Neural cell (in vitro differentiated cells): Measurements from ENCODE around the gene ZNF562. TPM values are rescaled to one million over a fixed set of nuclear protein-coding genes. Genes with fewer than 3 reads are reported as not detected.

Experiments used
- H2AFZ ChIP-seq: fragments of 200-600, 300-800 bp; sonication (generic), shearing (Covaris generic); 2 replicates; pipeline ENCODE4 v1.6.0; 2014; ENCODE audit warnings: low read depth, mild to moderate bottlenecking, antibody characterized with exemption, low read length, moderate library complexity
- H3F3A ChIP-seq: fragments of 200-600 bp; shearing (Covaris generic); 2 replicates; pipeline ENCODE4 v1.6.1; 2016; ENCODE audit warnings: mild to moderate bottlenecking, moderate library complexity, mixed read lengths, antibody characterized with exemption, low read length; ENCODE audit not compliant: insufficient read depth, poor library complexity, severe bottlenecking
- H3K27ac ChIP-seq: fragments of 200-600, 300-800 bp; sonication (generic), shearing (Covaris generic); 2 replicates; pipeline ENCODE4 v1.5.1; 2014; ENCODE audit warnings: mild to moderate bottlenecking, low read length, moderate library complexity
- H3K27me3 ChIP-seq: fragments of 300-800, 200-600 bp; sonication (generic), shearing (Covaris generic); 2 replicates; pipeline ENCODE4 v1.6.0; 2014; ENCODE audit warnings: mild to moderate bottlenecking, low read depth, low read length, moderate library complexity; ENCODE audit not compliant: insufficient read depth
- H3K36me3 ChIP-seq: fragments of 300-800, 200-600 bp; sonication (generic), shearing (Covaris generic); 2 replicates; pipeline ENCODE4 v1.5.1; 2014; ENCODE audit warnings: mild to moderate bottlenecking, antibody characterized with exemption, low read length, moderate library complexity; ENCODE audit not compliant: insufficient read depth
- H3K4me2 ChIP-seq: fragments of 300-800, 200-600 bp; sonication (generic), shearing (Covaris generic); 2 replicates; pipeline ENCODE4 v1.6.0; 2014; ENCODE audit warnings: mild to moderate bottlenecking, low read length
- H3K4me3 ChIP-seq: fragments of 300-800, 200-600 bp; sonication (generic), shearing (Covaris generic); 2 replicates; pipeline ENCODE4 v1.5.1; 2014; ENCODE audit warnings: mild to moderate bottlenecking, low read length, moderate library complexity
- H3K79me2 ChIP-seq: fragments of 200-600 bp; shearing (Covaris generic); replicated peaks from 2 replicates; pipeline ENCODE4 v1.6.0; 2014; ENCODE audit warnings: mild to moderate bottlenecking, low read length, moderate library complexity; ENCODE audit not compliant: insufficient read depth
- H3K9ac ChIP-seq: fragments of 300-800, 200-600 bp; sonication (generic), shearing (Covaris generic); 2 replicates; pipeline ENCODE4 v1.6.1; 2016; ENCODE audit warnings: mild to moderate bottlenecking, low read length, mixed read lengths
- H3K9me2 ChIP-seq: fragments of 200-600 bp; shearing (Covaris generic); 2 replicates; pipeline ENCODE4 v1.6.1; 2016; ENCODE audit warnings: mild to moderate bottlenecking, low read length, mixed read lengths; ENCODE audit not compliant: insufficient read depth
- H3K9me3 ChIP-seq: fragments of 200-600, 300-800 bp; sonication (generic), shearing (Covaris generic); 2 replicates; pipeline ENCODE4 v1.6.1; 2016; ENCODE audit warnings: mild to moderate bottlenecking, mixed run types, low read length, moderate library complexity, mixed read lengths
- H4K20me1 ChIP-seq: fragments of 200-600 bp; shearing (Covaris generic); 2 replicates; pipeline ENCODE4 v1.6.1; 2016; ENCODE audit warnings: mild to moderate bottlenecking, mixed run types; ENCODE audit not compliant: insufficient read depth
- CTCF ChIP-seq: fragments of 450-650 bp; IDR thresholded peaks from 2 replicates; pipeline ENCODE4 v1.5.1; 2014; ENCODE audit warnings: antibody characterized with exemption, mild to moderate bottlenecking, moderate library complexity; ENCODE audit not compliant: poor library complexity, severe bottlenecking
- EP300 ChIP-seq: fragments of 450-650 bp; conservative IDR thresholded peaks from 2 replicates; pipeline ENCODE4 v1.6.1; 2014; ENCODE audit warnings: antibody characterized with exemption, mild to moderate bottlenecking, moderate library complexity; ENCODE audit not compliant: poor library complexity, severe bottlenecking
- EZH2 ChIP-seq: fragments of 200-600, 300-800 bp; shearing (Covaris generic), sonication (generic); IDR thresholded peaks from 2 replicates; pipeline ENCODE4 v1.6.1; 2014; ENCODE audit warnings: antibody characterized with exemption, low read length, borderline replicate concordance, mild to moderate bottlenecking; ENCODE audit not compliant: insufficient read depth, poor library complexity, severe bottlenecking
- MXI1 ChIP-seq: fragments of 450-650 bp; conservative IDR thresholded peaks from 2 replicates; pipeline ENCODE4 v1.6.1; 2014; ENCODE audit warnings: antibody characterized with exemption, mild to moderate bottlenecking; ENCODE audit not compliant: poor library complexity, severe bottlenecking
- POLR2AphosphoS5 ChIP-seq: IDR thresholded peaks from 2 replicates; pipeline ENCODE4 v1.6.1; 2012
- RAD21 ChIP-seq: fragments of 450-650 bp; conservative IDR thresholded peaks from 2 replicates; pipeline ENCODE4 v1.6.1; 2014; ENCODE audit warnings: antibody characterized with exemption, mild to moderate bottlenecking, moderate library complexity
- REST ChIP-seq: IDR thresholded peaks from 2 replicates; pipeline ENCODE4 v1.6.1; 2012; ENCODE audit warnings: borderline replicate concordance
- SMC3 ChIP-seq: fragments of 450-650 bp; conservative IDR thresholded peaks from 2 replicates; pipeline ENCODE4 v1.6.1; 2014; ENCODE audit warnings: antibody characterized with exemption, mild to moderate bottlenecking, moderate library complexity; ENCODE audit not compliant: poor library complexity
- TAF1 ChIP-seq: IDR thresholded peaks from 2 replicates; pipeline ENCODE4 v1.6.1; 2012; ENCODE audit warnings: low read depth
- polyA plus RNA-seq: library from polyadenylated mRNA; depleted of rRNA; stranded (reverse); fragments of >200 nt; gene quantifications from 2 replicates; pipeline ENCODE4 v1.2.3, GENCODE V29; 2014

ZNF562 gene
- polyA plus RNA-seq, 1 donor from 2014 or later: 0.01 TPM

DNA sequence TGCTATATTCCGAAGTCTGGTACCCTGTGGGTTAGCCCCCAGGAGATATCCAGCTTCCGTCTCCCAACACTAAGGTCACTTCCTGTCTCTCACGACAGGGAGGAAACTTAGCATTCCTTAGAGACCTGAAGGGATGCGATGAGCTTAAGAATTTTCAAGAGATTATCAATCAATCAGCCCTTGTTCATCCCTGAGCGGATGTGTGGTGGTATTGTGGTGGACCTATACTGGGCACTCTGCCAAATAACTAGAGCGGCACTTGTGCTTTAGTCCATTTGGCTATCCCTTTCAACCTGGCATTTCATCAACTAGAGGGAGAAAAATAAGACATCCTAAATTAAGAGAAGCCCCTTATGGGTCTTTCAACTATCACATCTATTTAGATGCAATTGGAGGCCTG lies 30.9 kb upstream of the ZNF562 start:
- Histone ChIP-seq H3K9me3 (no peaks in the 10 kb centered on the region), H2AFZ (no peak overlapping the region), H3K9me2 (no peaks in the 10 kb centered on the region), H3F3A (no peaks in the 10 kb centered on the region), H3K79me2 (no peaks in the 10 kb centered on the region), H3K27me3 (no peaks in the 10 kb centered on the region), H4K20me1 (no peaks in the 10 kb centered on the region), H3K27ac (no peak overlapping the region), H3K9ac (no peak overlapping the region), H3K4me2 (no peak overlapping the region), H3K4me3 (no peak overlapping the region), H3K36me3 (no peaks in the 10 kb centered on the region)
- TF ChIP-seq REST (no peak), POLR2AphosphoS5 (no peak), TAF1 (no peak), RAD21 (no peak), SMC3 (no peak), EP300 (no peak), MXI1 (no peak), EZH2 (no peak), CTCF (no peak)

GRCh38 chr19:9702186-9702585 lies 27.3 kb upstream of the ZNF562 start:
- no peaks in the 10 kb centered on the region for H3K9me2 ChIP-seq
- H3K9ac ChIP-seq: no peak overlapping the region
- H3K36me3 ChIP-seq: no peaks in the 10 kb centered on the region
- no peaks in the 10 kb centered on the region for H3K27me3 ChIP-seq
- H3K27ac ChIP-seq: no peak overlapping the region
- TF ChIP-seq EZH2 (no peak), MXI1 (no peak), CTCF (no peak), EP300 (no peak), POLR2AphosphoS5 (no peak), SMC3 (no peak), RAD21 (no peak), TAF1 (no peak), REST (no peak)
- no peaks in the 10 kb centered on the region for H3K9me3 ChIP-seq
- no peak overlapping the region for H3K4me3 ChIP-seq
- no peak overlapping the region for H2AFZ ChIP-seq
- H3K4me2 ChIP-seq: no peak overlapping the region
- H3F3A ChIP-seq: no peaks in the 10 kb centered on the region
- no peaks in the 10 kb centered on the region for H3K79me2 ChIP-seq
- H4K20me1 ChIP-seq: no peaks in the 10 kb centered on the region
